ENCODE results near the gene ANKZF1.

DNA sequence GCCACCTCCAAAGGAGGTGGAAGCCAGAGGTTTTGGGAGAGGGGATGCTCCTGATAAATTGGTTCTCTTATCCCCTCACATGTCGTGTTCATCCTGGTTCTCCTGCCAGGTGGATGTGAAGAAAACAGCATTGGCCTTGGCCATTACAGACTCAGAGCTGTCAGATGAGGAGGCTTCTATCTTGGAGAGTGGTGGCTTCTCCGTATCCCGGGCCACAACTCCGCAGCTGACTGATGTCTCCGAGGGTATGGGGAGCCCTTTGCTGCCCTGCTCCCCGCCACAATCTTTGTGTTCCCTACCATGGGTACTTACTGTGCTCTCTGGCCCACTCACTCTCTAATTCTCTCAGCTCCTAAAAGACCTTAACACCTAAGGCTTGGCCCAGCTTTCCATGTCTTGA lies 48.1 kb upstream of the ANKZF1 start:
- TF ChIP-seq, protein P1, sequence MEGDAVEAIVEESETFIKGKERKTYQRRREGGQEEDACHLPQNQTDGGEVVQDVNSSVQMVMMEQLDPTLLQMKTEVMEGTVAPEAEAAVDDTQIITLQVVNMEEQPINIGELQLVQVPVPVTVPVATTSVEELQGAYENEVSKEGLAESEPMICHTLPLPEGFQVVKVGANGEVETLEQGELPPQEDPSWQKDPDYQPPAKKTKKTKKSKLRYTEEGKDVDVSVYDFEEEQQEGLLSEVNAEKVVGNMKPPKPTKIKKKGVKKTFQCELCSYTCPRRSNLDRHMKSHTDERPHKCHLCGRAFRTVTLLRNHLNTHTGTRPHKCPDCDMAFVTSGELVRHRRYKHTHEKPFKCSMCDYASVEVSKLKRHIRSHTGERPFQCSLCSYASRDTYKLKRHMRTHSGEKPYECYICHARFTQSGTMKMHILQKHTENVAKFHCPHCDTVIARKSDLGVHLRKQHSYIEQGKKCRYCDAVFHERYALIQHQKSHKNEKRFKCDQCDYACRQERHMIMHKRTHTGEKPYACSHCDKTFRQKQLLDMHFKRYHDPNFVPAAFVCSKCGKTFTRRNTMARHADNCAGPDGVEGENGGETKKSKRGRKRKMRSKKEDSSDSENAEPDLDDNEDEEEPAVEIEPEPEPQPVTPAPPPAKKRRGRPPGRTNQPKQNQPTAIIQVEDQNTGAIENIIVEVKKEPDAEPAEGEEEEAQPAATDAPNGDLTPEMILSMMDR (IDR thresholded peaks at IDR 0.05 in 2 of 3, conservative IDR thresholded peaks at IDR 0.05 in 1 of 3; ENCODE audit: control insufficient read depth in 2 of 3, extremely low read depth in 1 of 3, insufficient read depth in 1 of 3, low read depth in 3 of 3, low read length in 3 of 3) = no peak
- TF ChIP-seq CBFB (IDR thresholded peaks at IDR 0.05; ENCODE audit: low read depth) (no peak), MYC (IDR thresholded peaks at IDR 0.05; ENCODE audit: insufficient read depth, insufficient read length, insufficient replicate concordance, low read length, severe bottlenecking) (no peak), TCF12 (IDR thresholded peaks at IDR 0.05; ENCODE audit: low read depth, low read length) (no peak), YY1 (IDR thresholded peaks at IDR 0.05; ENCODE audit: low read depth, low read length) (no peak), RCOR1 (conservative IDR thresholded peaks at IDR 0.05; ENCODE audit: low read depth, low read length) (no peak), GABPA (IDR thresholded peaks at IDR 0.05; ENCODE audit: low read depth) (no peak), SRF (IDR thresholded peaks at IDR 0.05; ENCODE audit: low read depth in 2 of 2, low read length in 2 of 2) (no peak), TARDBP (IDR thresholded peaks at IDR 0.05; ENCODE audit: borderline replicate concordance) (no peak)
- TF ChIP-seq, protein P2, sequence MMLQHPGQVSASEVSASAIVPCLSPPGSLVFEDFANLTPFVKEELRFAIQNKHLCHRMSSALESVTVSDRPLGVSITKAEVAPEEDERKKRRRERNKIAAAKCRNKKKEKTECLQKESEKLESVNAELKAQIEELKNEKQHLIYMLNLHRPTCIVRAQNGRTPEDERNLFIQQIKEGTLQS (IDR thresholded peaks at IDR 0.05; ENCODE audit: borderline replicate concordance, extremely low read depth, low read depth, low read length) = no peak
